Panc1 (cell line): Measurements from ENCODE around the gene SCYGR5.

Experiments used
- POLR2AphosphoS5 ChIP-seq: IDR thresholded peaks from 2 replicates; pipeline ENCODE4 v1.6.1; 2012; ENCODE audit warnings: mild to moderate bottlenecking, low read depth, low read length, moderate library complexity
- SIN3A ChIP-seq: IDR thresholded peaks from 2 replicates; pipeline ENCODE4 v1.6.1; 2012; ENCODE audit warnings: low read depth, mild to moderate bottlenecking, low read length, moderate library complexity, borderline replicate concordance; ENCODE audit not compliant: insufficient read depth
- TCF7L2 ChIP-seq: IDR thresholded peaks from 2 replicates; pipeline ENCODE4 v1.6.1; 2011; ENCODE audit warnings: mild to moderate bottlenecking, low read depth, low read length, inconsistent platforms
- TF ChIP-seq, protein P1 (sequence below): fragments of 450-650 bp; IDR thresholded peaks from 2 replicates; pipeline ENCODE4 v1.5.1; 2017; ENCODE audit warnings: mild to moderate bottlenecking
- TF ChIP-seq, protein P2 (sequence below), 2 experiments: IDR thresholded peaks; 2 replicates each; pipeline ENCODE4 v1.6.1; 2011 to 2012; ENCODE audit warnings: low read depth in 2 of 2, control low read depth in 1 of 2, low read length in 1 of 2, mild to moderate bottlenecking in 1 of 2, moderate library complexity in 1 of 2; ENCODE audit not compliant: insufficient read depth in 1 of 2

DNA sequence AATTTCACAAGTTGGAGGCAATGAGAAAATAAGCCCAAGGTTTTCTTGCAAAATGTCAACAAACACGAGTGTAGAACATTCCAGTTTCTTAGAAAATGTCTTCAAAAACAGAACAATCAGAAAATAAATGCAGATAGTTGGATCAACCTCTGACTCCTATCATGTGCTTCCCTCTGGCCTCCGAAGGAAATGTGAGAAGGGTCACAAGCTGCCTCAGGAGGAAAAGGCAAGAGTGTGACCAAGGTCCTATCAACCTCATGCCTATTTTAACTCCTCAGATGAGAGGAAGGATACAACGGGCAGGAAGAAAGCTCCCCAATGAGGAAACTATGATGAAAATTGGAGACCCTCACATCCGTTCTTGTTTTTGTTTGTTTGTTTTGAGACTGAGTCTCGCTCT is 7.9 kb downstream of the SCYGR5 start:
- TF ChIP-seq, protein P1, sequence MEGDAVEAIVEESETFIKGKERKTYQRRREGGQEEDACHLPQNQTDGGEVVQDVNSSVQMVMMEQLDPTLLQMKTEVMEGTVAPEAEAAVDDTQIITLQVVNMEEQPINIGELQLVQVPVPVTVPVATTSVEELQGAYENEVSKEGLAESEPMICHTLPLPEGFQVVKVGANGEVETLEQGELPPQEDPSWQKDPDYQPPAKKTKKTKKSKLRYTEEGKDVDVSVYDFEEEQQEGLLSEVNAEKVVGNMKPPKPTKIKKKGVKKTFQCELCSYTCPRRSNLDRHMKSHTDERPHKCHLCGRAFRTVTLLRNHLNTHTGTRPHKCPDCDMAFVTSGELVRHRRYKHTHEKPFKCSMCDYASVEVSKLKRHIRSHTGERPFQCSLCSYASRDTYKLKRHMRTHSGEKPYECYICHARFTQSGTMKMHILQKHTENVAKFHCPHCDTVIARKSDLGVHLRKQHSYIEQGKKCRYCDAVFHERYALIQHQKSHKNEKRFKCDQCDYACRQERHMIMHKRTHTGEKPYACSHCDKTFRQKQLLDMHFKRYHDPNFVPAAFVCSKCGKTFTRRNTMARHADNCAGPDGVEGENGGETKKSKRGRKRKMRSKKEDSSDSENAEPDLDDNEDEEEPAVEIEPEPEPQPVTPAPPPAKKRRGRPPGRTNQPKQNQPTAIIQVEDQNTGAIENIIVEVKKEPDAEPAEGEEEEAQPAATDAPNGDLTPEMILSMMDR: no peak
- TF ChIP-seq POLR2AphosphoS5 (no peak), SIN3A (no peak), TCF7L2 (no peak)
- TF ChIP-seq, protein P2, sequence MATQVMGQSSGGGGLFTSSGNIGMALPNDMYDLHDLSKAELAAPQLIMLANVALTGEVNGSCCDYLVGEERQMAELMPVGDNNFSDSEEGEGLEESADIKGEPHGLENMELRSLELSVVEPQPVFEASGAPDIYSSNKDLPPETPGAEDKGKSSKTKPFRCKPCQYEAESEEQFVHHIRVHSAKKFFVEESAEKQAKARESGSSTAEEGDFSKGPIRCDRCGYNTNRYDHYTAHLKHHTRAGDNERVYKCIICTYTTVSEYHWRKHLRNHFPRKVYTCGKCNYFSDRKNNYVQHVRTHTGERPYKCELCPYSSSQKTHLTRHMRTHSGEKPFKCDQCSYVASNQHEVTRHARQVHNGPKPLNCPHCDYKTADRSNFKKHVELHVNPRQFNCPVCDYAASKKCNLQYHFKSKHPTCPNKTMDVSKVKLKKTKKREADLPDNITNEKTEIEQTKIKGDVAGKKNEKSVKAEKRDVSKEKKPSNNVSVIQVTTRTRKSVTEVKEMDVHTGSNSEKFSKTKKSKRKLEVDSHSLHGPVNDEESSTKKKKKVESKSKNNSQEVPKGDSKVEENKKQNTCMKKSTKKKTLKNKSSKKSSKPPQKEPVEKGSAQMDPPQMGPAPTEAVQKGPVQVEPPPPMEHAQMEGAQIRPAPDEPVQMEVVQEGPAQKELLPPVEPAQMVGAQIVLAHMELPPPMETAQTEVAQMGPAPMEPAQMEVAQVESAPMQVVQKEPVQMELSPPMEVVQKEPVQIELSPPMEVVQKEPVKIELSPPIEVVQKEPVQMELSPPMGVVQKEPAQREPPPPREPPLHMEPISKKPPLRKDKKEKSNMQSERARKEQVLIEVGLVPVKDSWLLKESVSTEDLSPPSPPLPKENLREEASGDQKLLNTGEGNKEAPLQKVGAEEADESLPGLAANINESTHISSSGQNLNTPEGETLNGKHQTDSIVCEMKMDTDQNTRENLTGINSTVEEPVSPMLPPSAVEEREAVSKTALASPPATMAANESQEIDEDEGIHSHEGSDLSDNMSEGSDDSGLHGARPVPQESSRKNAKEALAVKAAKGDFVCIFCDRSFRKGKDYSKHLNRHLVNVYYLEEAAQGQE (IDR thresholded peaks at IDR 0.05; ENCODE audit: insufficient read depth in 1 of 2, low read depth in 2 of 2, low read length in 1 of 2): no peak
